Measurements from ENCODE around the gene MAN2A1.

Gene MAN2A1

DNA sequence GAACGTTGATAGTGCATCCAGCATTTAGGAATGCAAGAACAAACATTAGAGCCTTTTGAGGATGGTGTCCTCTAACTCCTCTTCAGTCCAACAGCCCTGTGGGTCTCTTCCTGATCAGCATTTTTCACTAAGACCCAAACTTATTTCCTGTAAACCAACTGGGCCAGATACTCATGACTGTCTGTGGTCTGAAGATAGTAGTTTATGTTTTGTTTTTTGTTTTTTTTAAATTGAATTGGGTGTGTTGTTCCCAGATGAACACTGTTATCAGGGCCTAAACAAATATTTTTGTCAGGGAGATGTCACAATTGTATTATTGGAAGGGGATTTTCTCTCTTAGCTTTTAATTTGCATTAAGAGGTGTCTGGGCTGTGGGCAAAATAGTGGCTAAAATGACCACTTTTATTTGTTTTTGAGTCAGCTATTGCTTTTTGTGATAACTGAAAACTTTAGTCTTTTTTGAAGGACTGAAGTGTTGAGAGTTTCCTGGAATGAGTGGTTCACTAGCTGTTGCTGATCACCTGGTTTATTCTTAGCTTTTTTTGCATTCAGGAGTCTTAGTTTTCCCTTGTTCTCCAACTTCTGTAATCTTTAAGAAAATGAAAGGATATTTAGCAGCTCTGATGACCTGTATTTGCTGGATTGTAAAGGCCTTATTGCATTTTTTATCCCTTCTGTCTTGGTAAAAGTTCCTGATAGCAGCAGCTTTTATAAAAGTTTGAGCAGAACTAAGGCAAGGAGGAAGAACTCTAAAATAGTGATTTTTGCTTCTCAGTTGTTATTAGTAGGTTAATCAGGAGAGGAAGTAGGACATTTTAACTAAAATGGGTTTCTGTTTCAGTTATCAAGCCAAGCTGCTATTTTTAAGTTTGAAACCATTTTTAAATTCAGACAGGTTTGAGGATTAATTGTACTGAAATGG is 5.5 kb downstream of the MAN2A1 start (continued):
- TF ChIP-seq, protein P1, sequence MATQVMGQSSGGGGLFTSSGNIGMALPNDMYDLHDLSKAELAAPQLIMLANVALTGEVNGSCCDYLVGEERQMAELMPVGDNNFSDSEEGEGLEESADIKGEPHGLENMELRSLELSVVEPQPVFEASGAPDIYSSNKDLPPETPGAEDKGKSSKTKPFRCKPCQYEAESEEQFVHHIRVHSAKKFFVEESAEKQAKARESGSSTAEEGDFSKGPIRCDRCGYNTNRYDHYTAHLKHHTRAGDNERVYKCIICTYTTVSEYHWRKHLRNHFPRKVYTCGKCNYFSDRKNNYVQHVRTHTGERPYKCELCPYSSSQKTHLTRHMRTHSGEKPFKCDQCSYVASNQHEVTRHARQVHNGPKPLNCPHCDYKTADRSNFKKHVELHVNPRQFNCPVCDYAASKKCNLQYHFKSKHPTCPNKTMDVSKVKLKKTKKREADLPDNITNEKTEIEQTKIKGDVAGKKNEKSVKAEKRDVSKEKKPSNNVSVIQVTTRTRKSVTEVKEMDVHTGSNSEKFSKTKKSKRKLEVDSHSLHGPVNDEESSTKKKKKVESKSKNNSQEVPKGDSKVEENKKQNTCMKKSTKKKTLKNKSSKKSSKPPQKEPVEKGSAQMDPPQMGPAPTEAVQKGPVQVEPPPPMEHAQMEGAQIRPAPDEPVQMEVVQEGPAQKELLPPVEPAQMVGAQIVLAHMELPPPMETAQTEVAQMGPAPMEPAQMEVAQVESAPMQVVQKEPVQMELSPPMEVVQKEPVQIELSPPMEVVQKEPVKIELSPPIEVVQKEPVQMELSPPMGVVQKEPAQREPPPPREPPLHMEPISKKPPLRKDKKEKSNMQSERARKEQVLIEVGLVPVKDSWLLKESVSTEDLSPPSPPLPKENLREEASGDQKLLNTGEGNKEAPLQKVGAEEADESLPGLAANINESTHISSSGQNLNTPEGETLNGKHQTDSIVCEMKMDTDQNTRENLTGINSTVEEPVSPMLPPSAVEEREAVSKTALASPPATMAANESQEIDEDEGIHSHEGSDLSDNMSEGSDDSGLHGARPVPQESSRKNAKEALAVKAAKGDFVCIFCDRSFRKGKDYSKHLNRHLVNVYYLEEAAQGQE (tag by site-specific recombination; IDR thresholded peaks at IDR 0.05), result no peak
- no peak for TF ChIP-seq ZNF37A (tag by site-specific recombination; IDR thresholded peaks at IDR 0.05)
- TF ChIP-seq ZNF341 (tag by site-specific recombination; IDR thresholded peaks at IDR 0.05; ENCODE audit: low read depth), result no peak
- TF ChIP-seq KLF16 (tag by site-specific recombination; IDR thresholded peaks at IDR 0.05), result no peak
- TF ChIP-seq ZNF610 (tag by site-specific recombination; IDR thresholded peaks at IDR 0.05; ENCODE audit: borderline replicate concordance), result no peak
- no peak for TF ChIP-seq TCF7L2 (IDR thresholded peaks at IDR 0.05; ENCODE audit: borderline replicate concordance, low read depth, low read length)

DNA sequence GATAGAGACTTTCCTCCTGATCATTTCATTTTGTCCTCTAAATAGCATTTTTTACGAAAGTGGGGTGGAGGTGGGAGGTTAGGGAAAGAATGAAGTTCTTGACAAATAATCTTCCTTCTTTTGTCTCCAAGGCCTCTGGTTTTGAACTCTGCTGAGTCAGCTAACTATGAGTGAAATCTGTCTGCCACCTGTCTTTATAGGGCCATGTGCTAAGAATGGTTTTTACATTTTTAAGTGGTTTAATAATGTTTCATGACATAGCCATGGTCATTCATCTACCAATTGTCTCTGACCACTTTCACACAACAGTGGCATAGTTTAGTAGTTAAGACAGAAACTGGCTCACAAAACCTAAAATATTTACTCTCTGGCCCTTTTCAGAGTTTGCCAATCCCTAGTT is 7.6 kb downstream of the MAN2A1 start:
- TF ChIP-seq ZFHX2 (tag by site-specific recombination; conservative IDR thresholded peaks at IDR 0.05) (no peak), ZNF112 (tag by site-specific recombination; IDR thresholded peaks at IDR 0.05) (no peak), ZNF629 (tag by site-specific recombination; IDR thresholded peaks at IDR 0.05) (no peak), ZNF843 (tag by site-specific recombination; IDR thresholded peaks at IDR 0.05) (no peak), ZNF701 (tag by site-specific recombination; IDR thresholded peaks at IDR 0.05) (no peak), BCL11B (tag by site-specific recombination; IDR thresholded peaks at IDR 0.05; ENCODE audit: low read depth) (no peak), YY1 (tag by site-specific recombination; IDR thresholded peaks at IDR 0.05) (no peak), ZNF670 (tag by site-specific recombination; IDR thresholded peaks at IDR 0.05; ENCODE audit: low read depth) (no peak), ZNF2 (tag by site-specific recombination; IDR thresholded peaks at IDR 0.05) (no peak)
- TF ChIP-seq, protein P2, sequence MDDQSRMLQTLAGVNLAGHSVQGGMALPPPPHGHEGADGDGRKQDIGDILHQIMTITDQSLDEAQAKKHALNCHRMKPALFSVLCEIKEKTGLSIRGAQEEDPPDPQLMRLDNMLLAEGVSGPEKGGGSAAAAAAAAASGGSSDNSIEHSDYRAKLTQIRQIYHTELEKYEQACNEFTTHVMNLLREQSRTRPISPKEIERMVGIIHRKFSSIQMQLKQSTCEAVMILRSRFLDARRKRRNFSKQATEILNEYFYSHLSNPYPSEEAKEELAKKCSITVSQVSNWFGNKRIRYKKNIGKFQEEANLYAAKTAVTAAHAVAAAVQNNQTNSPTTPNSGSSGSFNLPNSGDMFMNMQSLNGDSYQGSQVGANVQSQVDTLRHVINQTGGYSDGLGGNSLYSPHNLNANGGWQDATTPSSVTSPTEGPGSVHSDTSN (CRISPR knock-in tag; IDR thresholded peaks at IDR 0.05), result no peak
- TF ChIP-seq, protein P3, sequence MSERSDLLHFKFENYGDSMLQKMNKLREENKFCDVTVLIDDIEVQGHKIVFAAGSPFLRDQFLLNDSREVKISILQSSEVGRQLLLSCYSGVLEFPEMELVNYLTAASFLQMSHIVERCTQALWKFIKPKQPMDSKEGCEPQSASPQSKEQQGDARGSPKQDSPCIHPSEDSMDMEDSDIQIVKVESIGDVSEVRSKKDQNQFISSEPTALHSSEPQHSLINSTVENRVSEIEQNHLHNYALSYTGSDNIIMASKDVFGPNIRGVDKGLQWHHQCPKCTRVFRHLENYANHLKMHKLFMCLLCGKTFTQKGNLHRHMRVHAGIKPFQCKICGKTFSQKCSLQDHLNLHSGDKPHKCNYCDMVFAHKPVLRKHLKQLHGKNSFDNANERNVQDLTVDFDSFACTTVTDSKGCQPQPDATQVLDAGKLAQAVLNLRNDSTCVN (tag by site-specific recombination; optimal IDR thresholded peaks at IDR 0.05), result no peak
- no peak overlapping the region for H3K27ac ChIP-seq (ENCODE audit: extremely low read depth, low read depth, low read length)
- no peaks in the 10 kb centered on the region for H3K9me3 ChIP-seq (ENCODE audit: control insufficient read depth, insufficient read depth, low read depth, low read length)
- CTCF ChIA-PET, result interaction anchor here (0.6 kb wide), 1 partner anchor 1834 kb away, joined by 4 read pairs; no protein-coding TSS in a partner anchor
- H3K36me3 ChIP-seq (ENCODE audit: control insufficient read depth in 2 of 2, insufficient read depth in 1 of 2, low read length in 2 of 2), result no peaks in the 10 kb centered on the region
- POLR2A ChIA-PET, result no interaction called here
- H3K4me3 ChIP-seq (ENCODE audit: low read depth, low read length), result no peak overlapping the region
- peaks cover 23% of the 10 kb centered on the region for H3K4me1 ChIP-seq (ENCODE audit: control insufficient read depth, insufficient read depth, low read length)
